PFSK-1 (cell line): Measurements from ENCODE around the gene CHRM2.

Experiments
- FOXP2 ChIP-seq: optimal IDR thresholded peaks from 2 replicates; pipeline ENCODE3; 2011; ENCODE audit warnings: borderline replicate concordance, control low read depth, inconsistent platforms; ENCODE audit not compliant: insufficient read depth; ENCODE audit errors: extremely low read length, extremely low read depth
- POLR2AphosphoS5 ChIP-seq: IDR thresholded peaks from 2 replicates; pipeline ENCODE4 v1.6.1; 2012; ENCODE audit warnings: low read depth, mild to moderate bottlenecking, control low read depth, low read length, moderate library complexity
- SIN3A ChIP-seq: IDR thresholded peaks from 2 replicates; pipeline ENCODE4 v1.6.1; 2012; ENCODE audit warnings: mild to moderate bottlenecking, low read length, moderate library complexity, borderline replicate concordance; ENCODE audit not compliant: insufficient read depth
- TAF1 ChIP-seq: IDR thresholded peaks from 2 replicates; pipeline ENCODE4 v1.6.1; 2012; ENCODE audit warnings: low read length, control low read depth, borderline replicate concordance; ENCODE audit not compliant: insufficient read depth
- TF ChIP-seq, protein P1 (sequence below), 2 experiments: IDR thresholded peaks; 2 replicates each; pipeline versions ENCODE4 v1.6.1 to v1.8.0; 2011 to 2012; ENCODE audit warnings: low read depth in 2 of 2, low read length in 2 of 2, control low read depth in 1 of 2, inconsistent platforms in 1 of 2, mild to moderate bottlenecking in 1 of 2, moderate library complexity in 1 of 2; ENCODE audit not compliant: insufficient read depth in 1 of 2

The CHRM2 gene

DNA sequence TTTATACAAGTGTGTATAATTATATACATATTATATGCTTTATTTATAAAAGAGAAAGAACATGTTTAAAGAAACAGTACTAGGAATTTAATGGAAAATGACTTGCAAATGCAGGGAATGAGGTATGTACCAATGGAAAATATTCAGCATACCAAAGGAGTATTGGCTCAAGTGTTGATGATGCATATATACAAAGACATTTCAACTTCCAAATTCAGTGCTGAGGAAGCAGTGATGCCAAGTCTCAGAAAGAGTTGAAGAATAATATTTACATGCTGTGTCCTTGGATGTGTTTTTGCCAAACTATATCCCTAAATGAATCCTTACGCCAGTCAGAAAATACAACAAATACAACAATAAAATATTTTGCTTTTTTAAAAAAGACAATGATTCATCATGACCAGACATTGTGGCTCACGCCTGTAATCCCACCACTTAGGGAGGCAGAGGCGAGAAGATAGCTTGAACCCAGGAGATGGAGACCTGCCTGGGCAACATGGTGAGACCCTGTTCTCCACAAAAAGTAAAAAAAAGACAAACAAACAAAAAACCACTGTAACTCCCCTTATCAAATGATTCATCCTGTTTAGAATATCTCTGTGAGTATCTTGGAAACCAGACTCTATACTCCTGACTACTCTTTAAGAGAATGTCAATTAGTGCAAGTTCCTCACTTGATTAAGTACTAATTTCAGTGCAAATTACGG is 157.2 kb downstream of the CHRM2 start:
- TF ChIP-seq, protein P1, sequence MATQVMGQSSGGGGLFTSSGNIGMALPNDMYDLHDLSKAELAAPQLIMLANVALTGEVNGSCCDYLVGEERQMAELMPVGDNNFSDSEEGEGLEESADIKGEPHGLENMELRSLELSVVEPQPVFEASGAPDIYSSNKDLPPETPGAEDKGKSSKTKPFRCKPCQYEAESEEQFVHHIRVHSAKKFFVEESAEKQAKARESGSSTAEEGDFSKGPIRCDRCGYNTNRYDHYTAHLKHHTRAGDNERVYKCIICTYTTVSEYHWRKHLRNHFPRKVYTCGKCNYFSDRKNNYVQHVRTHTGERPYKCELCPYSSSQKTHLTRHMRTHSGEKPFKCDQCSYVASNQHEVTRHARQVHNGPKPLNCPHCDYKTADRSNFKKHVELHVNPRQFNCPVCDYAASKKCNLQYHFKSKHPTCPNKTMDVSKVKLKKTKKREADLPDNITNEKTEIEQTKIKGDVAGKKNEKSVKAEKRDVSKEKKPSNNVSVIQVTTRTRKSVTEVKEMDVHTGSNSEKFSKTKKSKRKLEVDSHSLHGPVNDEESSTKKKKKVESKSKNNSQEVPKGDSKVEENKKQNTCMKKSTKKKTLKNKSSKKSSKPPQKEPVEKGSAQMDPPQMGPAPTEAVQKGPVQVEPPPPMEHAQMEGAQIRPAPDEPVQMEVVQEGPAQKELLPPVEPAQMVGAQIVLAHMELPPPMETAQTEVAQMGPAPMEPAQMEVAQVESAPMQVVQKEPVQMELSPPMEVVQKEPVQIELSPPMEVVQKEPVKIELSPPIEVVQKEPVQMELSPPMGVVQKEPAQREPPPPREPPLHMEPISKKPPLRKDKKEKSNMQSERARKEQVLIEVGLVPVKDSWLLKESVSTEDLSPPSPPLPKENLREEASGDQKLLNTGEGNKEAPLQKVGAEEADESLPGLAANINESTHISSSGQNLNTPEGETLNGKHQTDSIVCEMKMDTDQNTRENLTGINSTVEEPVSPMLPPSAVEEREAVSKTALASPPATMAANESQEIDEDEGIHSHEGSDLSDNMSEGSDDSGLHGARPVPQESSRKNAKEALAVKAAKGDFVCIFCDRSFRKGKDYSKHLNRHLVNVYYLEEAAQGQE (IDR thresholded peaks at IDR 0.05; ENCODE audit: insufficient read depth in 1 of 2, low read depth in 2 of 2, low read length in 2 of 2) = no peak
- TF ChIP-seq SIN3A (no peak), TAF1 (no peak), FOXP2 (no peak), POLR2AphosphoS5 (no peak)

GRCh38 chr7:137026176-137026500 is 157.7 kb downstream of the CHRM2 start:
- no peak for TF ChIP-seq SIN3A
- TF ChIP-seq, protein P1 (IDR thresholded peaks at IDR 0.05; ENCODE audit: insufficient read depth in 1 of 2, low read depth in 2 of 2, low read length in 2 of 2) = no peak
- no peak for TF ChIP-seq POLR2AphosphoS5
- no peak for TF ChIP-seq FOXP2
- TF ChIP-seq TAF1 = no peak

- TF ChIP-seq, protein P1 (IDR thresholded peaks at IDR 0.05; ENCODE audit: insufficient read depth in 1 of 2, low read depth in 2 of 2, low read length in 2 of 2) = no peak
- TF ChIP-seq TAF1 (no peak), SIN3A (no peak), FOXP2 (no peak), POLR2AphosphoS5 (no peak)
Observed at GRCh38 chr7:137032436-137032835, 164.0 kb downstream of the CHRM2 start.

DNA sequence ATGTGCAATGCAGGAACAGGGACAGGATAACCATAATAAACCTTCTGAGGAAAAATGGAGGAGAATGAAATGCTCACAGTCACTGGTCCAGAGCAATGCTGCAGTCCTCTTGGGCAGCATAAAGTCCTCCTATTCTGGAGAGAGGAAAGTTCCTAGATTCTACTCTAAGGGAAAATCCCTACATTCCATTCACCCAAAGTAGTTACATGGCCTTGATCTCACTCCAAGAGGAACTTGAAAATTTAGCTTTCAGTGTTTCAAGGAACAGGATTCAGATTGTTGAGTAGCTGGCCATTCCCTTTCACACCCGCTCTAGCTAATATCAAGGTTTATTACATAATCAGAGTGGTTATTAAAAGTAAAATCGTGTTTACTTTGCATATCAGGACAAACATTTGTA is 168.3 kb downstream of the CHRM2 start:
- TF ChIP-seq POLR2AphosphoS5 (no peak), SIN3A (no peak), TAF1 (no peak), FOXP2 (no peak)
- TF ChIP-seq, protein P1 (IDR thresholded peaks at IDR 0.05; ENCODE audit: insufficient read depth in 1 of 2, low read depth in 2 of 2, low read length in 2 of 2) = no peak
